Measurements from ENCODE around the gene GPR132. TPM values are rescaled to one million over a fixed set of nuclear protein-coding genes. Genes with fewer than 3 reads are reported as not detected.

The GPR132 gene
- total and polyA plus RNA-seq, 2 experiments from 2014 or later: 0.14 TPM; not detected in 1

DNA sequence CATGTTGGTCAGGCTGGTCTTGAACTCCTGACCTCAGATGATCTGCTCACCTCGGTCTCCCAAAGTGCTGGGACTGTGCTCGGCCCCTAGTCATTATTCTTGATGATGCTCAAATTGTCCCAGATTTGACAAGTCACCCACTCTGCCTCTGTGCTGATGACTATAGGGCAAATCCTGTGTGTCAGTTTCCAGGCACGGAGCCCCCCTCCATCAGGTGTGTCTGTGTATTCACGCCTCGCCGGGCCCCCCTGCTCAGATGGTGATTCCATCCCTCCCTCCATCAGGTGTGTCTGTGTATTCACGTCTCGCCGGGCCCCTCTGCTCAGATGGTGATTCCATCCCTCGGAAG, 4.3 kb upstream of the GPR132 start (continued):
- TF ChIP-seq JUNB (IDR thresholded peaks at IDR 0.05; ENCODE audit: unreplicated experiment): no peak
- TF ChIP-seq, protein P1, sequence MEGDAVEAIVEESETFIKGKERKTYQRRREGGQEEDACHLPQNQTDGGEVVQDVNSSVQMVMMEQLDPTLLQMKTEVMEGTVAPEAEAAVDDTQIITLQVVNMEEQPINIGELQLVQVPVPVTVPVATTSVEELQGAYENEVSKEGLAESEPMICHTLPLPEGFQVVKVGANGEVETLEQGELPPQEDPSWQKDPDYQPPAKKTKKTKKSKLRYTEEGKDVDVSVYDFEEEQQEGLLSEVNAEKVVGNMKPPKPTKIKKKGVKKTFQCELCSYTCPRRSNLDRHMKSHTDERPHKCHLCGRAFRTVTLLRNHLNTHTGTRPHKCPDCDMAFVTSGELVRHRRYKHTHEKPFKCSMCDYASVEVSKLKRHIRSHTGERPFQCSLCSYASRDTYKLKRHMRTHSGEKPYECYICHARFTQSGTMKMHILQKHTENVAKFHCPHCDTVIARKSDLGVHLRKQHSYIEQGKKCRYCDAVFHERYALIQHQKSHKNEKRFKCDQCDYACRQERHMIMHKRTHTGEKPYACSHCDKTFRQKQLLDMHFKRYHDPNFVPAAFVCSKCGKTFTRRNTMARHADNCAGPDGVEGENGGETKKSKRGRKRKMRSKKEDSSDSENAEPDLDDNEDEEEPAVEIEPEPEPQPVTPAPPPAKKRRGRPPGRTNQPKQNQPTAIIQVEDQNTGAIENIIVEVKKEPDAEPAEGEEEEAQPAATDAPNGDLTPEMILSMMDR (conservative IDR thresholded peaks at IDR 0.05; ENCODE audit: low read depth in 2 of 2): no peak
- TF ChIP-seq POLR2AphosphoS5 (IDR thresholded peaks at IDR 0.05; ENCODE audit: low read depth): no peak
- no peak for TF ChIP-seq CREB1 (CRISPR knock-in tag; IDR thresholded peaks at IDR 0.05; ENCODE audit: low read depth)

DNA sequence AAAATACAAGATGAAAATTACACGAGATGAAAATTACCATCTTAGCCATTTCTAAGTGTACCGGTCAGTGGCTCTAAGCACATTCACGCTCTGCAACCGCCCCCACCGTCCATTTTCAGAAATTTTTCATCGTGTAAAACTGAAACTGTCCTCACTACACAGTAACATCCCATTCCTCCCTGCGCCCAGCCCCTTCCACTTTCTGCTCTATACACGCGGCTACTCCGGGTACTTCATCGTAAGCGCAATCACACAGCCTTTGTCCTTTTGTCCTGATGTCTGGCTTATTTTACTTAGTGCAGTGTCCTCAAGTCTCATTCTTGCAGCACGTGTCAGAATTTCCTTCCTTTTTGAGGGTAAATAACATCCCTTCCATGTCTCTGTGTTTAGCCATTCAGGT, 3.6 kb upstream of the GPR132 start:
- no peaks in the 10 kb centered on the region for H3K9me2 ChIP-seq (ENCODE audit: insufficient read depth)
- no peaks in the 10 kb centered on the region for H3F3A ChIP-seq (replicated peaks; ENCODE audit: low read depth)
- H3K79me2 ChIP-seq (replicated peaks; ENCODE audit: insufficient read depth): no peaks in the 10 kb centered on the region
- no peaks in the 10 kb centered on the region for H3K36me3 ChIP-seq (ENCODE audit: insufficient read depth)
- no peak overlapping the region for H2AFZ ChIP-seq
- Mint-ChIP-seq H3K9me3 (no peaks in the 10 kb centered on the region), H3K4me1 (peaks cover 6% of the 10 kb centered on the region; the same call in 1 of the 3 replicates), H3K36me3 (ENCODE audit: low read depth) (no peaks in the 10 kb centered on the region), H3K27ac (no peak overlapping the region), H3K4me3 (no peak overlapping the region), H3K27me3 (ENCODE audit: insufficient read depth, low read depth, poor library complexity) (peaks cover 22% of the 10 kb centered on the region)
- no peaks in the 10 kb centered on the region for H3K4me1 ChIP-seq (ENCODE audit: insufficient read depth)
- DNase-seq (ENCODE audit: low spot score): no peak
- no peak overlapping the region for H3K27ac ChIP-seq (ENCODE audit: low read depth)
- H3K4me3 ChIP-seq: no peak overlapping the region
- H4K20me1 ChIP-seq (replicated peaks; ENCODE audit: insufficient read depth): no peaks in the 10 kb centered on the region
- H3K27me3 ChIP-seq (ENCODE audit: insufficient read depth): no peaks in the 10 kb centered on the region
- H3K4me2 ChIP-seq: no peak overlapping the region
- no peak for ATAC-seq
- TF ChIP-seq, protein P1 (conservative IDR thresholded peaks at IDR 0.05; ENCODE audit: low read depth in 2 of 2): no peak
- TF ChIP-seq, protein P2, sequence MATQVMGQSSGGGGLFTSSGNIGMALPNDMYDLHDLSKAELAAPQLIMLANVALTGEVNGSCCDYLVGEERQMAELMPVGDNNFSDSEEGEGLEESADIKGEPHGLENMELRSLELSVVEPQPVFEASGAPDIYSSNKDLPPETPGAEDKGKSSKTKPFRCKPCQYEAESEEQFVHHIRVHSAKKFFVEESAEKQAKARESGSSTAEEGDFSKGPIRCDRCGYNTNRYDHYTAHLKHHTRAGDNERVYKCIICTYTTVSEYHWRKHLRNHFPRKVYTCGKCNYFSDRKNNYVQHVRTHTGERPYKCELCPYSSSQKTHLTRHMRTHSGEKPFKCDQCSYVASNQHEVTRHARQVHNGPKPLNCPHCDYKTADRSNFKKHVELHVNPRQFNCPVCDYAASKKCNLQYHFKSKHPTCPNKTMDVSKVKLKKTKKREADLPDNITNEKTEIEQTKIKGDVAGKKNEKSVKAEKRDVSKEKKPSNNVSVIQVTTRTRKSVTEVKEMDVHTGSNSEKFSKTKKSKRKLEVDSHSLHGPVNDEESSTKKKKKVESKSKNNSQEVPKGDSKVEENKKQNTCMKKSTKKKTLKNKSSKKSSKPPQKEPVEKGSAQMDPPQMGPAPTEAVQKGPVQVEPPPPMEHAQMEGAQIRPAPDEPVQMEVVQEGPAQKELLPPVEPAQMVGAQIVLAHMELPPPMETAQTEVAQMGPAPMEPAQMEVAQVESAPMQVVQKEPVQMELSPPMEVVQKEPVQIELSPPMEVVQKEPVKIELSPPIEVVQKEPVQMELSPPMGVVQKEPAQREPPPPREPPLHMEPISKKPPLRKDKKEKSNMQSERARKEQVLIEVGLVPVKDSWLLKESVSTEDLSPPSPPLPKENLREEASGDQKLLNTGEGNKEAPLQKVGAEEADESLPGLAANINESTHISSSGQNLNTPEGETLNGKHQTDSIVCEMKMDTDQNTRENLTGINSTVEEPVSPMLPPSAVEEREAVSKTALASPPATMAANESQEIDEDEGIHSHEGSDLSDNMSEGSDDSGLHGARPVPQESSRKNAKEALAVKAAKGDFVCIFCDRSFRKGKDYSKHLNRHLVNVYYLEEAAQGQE (IDR thresholded peaks at IDR 0.05; ENCODE audit: unreplicated experiment): no peak
- TF ChIP-seq, protein P3, sequence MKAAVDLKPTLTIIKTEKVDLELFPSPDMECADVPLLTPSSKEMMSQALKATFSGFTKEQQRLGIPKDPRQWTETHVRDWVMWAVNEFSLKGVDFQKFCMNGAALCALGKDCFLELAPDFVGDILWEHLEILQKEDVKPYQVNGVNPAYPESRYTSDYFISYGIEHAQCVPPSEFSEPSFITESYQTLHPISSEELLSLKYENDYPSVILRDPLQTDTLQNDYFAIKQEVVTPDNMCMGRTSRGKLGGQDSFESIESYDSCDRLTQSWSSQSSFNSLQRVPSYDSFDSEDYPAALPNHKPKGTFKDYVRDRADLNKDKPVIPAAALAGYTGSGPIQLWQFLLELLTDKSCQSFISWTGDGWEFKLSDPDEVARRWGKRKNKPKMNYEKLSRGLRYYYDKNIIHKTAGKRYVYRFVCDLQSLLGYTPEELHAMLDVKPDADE (IDR thresholded peaks at IDR 0.05): no peak
- no peak for TF ChIP-seq EZH2 (IDR thresholded peaks at IDR 0.05; ENCODE audit: low read depth, unreplicated experiment)
- no peak for TF ChIP-seq POLR2AphosphoS5 (IDR thresholded peaks at IDR 0.05; ENCODE audit: low read depth)
- no peak for TF ChIP-seq STAT1 (IDR thresholded peaks at IDR 0.05; ENCODE audit: unreplicated experiment)
- TF ChIP-seq JUNB (IDR thresholded peaks at IDR 0.05; ENCODE audit: unreplicated experiment): no peak
- TF ChIP-seq EZH2phosphoT487 (IDR thresholded peaks at IDR 0.05; ENCODE audit: unreplicated experiment): no peak
- TF ChIP-seq, protein P4, sequence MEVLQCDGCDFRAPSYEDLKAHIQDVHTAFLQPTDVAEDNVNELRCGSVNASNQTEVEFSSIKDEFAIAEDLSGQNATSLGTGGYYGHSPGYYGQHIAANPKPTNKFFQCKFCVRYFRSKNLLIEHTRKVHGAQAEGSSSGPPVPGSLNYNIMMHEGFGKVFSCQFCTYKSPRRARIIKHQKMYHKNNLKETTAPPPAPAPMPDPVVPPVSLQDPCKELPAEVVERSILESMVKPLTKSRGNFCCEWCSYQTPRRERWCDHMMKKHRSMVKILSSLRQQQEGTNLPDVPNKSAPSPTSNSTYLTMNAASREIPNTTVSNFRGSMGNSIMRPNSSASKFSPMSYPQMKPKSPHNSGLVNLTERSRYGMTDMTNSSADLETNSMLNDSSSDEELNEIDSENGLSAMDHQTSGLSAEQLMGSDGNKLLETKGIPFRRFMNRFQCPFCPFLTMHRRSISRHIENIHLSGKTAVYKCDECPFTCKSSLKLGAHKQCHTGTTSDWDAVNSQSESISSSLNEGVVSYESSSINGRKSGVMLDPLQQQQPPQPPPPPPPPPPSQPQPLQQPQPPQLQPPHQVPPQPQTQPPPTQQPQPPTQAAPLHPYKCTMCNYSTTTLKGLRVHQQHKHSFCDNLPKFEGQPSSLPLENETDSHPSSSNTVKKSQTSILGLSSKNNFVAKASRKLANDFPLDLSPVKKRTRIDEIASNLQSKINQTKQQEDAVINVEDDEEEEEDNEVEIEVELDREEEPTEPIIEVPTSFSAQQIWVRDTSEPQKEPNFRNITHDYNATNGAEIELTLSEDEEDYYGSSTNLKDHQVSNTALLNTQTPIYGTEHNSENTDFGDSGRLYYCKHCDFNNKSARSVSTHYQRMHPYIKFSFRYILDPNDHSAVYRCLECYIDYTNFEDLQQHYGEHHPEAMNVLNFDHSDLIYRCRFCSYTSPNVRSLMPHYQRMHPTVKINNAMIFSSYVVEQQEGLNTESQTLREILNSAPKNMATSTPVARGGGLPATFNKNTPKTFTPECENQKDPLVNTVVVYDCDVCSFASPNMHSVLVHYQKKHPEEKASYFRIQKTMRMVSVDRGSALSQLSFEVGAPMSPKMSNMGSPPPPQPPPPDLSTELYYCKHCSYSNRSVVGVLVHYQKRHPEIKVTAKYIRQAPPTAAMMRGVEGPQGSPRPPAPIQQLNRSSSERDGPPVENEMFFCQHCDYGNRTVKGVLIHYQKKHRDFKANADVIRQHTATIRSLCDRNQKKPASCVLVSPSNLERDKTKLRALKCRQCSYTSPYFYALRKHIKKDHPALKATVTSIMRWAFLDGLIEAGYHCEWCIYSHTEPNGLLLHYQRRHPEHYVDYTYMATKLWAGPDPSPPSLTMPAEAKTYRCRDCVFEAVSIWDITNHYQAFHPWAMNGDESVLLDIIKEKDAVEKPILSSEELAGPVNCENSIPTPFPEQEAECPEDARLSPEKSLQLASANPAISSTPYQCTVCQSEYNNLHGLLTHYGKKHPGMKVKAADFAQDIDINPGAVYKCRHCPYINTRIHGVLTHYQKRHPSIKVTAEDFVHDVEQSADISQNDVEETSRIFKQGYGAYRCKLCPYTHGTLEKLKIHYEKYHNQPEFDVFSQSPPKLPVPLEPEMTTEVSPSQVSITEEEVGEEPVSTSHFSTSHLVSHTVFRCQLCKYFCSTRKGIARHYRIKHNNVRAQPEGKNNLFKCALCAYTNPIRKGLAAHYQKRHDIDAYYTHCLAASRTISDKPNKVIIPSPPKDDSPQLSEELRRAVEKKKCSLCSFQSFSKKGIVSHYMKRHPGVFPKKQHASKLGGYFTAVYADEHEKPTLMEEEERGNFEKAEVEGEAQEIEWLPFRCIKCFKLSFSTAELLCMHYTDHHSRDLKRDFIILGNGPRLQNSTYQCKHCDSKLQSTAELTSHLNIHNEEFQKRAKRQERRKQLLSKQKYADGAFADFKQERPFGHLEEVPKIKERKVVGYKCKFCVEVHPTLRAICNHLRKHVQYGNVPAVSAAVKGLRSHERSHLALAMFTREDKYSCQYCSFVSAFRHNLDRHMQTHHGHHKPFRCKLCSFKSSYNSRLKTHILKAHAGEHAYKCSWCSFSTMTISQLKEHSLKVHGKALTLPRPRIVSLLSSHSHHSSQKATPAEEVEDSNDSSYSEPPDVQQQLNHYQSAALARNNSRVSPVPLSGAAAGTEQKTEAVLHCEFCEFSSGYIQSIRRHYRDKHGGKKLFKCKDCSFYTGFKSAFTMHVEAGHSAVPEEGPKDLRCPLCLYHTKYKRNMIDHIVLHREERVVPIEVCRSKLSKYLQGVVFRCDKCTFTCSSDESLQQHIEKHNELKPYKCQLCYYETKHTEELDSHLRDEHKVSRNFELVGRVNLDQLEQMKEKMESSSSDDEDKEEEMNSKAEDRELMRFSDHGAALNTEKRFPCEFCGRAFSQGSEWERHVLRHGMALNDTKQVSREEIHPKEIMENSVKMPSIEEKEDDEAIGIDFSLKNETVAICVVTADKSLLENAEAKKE (CRISPR knock-in tag; IDR thresholded peaks at IDR 0.05): no peak
